Upper lobe of left lung (tissue), 4 donors: Measurements from ENCODE around the gene GMIP.

Experiments used
- EP300 ChIP-seq, 4 donors: sonication (generic); formaldehyde crosslinking; IDR thresholded peaks; one replicate each; pipeline ENCODE4 v1.5.1; 2017; ENCODE audit warnings: antibody characterized with exemption in 4 of 4, control low read depth in 2 of 4
- POLR2AphosphoS5 ChIP-seq, 2 donors: sonication (generic); formaldehyde crosslinking; IDR thresholded peaks; one replicate each; pipeline ENCODE4 v1.5.1; 2017; ENCODE audit warnings: antibody characterized with exemption in 2 of 2

DNA sequence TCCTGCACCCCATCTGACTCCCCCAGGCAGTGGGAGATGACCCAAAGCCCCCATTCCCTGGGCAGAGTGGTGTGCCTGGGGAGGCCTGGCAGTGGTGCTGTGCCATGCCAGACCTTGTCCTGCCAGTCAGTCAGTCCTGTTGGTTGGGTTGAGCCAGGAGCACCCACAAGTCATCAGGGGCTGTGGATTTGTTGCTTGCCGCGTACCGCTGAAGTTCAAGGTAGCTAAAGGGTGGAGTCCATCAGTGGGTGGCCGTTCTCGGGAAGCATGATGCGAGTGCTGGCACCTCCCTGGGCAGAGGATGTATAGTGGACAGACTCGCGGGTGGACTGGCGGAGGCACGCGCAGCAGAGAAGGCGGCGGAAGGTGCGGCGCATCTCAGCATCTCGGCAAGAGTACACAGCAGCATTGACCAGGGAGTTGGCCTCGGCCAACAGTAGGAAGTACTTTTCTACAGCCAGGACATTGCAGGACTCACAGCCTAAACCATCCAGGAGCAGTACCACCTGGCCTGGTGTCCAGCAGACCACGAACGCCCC is 19.4 kb downstream of the GMIP start:
- TF ChIP-seq POLR2AphosphoS5 (IDR thresholded peaks at IDR 0.05) (no peak), EP300 (IDR thresholded peaks at IDR 0.05) (no peak)
